Stimulated activated CD4-positive, alpha-beta T cell treated with anti-CD3 and anti-CD28 coated beads, Interleukin-15, amount 100 ng/mL, for 24 hours (primary cell): ENCODE measurements around the gene RPRD1B.
A peak's percentile ranks its signal among the peaks of the same experiment; 100 is the strongest.
"Not testable (repeated sequence)": the region's sequence is repeated elsewhere in the genome, so short reads cannot be mapped to it uniquely, and the experiment has no call there.

ENCODE experiments used
- DNase-seq: peaks from one replicate; pipeline ENCODE4 v3.0.0-alpha.2; 2020

Gene RPRD1B

GRCh38 chr20:38107916-38108315 is 74.4 kb downstream of the RPRD1B start:
- not testable (repeated sequence) for DNase-seq

DNA sequence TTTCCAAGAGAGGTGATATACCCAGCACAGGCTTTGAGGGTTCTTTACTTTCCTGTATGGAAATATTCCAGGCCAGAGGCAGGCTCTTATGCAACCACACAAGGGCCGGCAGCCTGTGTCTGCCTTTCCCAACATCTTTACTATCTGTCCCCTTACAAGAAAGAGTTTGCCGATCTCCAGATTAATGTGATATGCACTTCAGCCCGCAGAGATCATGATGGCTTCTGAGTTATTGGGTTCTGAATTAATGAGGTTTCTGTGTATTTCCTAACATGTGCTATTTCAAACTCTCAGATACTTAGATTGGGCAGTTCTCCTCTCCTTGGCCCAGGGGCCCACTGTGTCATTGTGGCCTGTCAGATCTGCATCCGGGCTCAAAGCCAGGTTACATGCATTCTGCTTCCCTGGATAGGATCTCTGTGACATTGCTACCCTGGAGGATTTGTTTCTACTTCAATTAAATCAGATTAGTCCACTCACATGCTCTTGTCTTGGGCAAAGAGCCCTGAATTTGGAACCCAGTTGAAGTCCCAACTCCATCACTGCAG is 75.0 kb downstream of the RPRD1B start:
- no peak for DNase-seq

DNA sequence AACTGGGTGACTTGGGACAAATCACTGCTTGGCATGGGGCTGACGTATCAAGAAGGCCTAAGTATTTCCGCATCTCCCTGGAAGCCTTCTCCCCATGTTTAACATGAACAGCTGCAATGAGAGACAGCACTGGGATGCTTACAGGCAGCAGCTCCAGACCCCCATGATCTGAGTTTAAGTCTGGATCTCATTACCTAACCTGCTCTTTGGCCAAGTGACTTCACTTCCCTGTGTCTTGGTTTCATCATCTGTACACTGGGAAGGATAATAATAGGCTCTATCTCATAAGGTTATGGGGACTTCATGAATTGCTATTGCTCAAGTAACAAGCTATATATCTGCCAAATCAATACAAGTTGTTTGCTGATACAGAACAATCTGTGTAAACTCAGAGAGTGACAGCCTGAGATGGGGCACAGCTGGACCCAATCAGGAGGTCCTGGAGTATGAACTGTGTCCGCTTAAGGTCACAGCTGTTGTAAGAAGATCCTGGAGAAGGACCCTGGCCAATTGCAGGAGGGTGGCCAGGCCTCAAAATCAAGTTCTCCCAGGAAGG is 75.5 kb downstream of the RPRD1B start:
- no peak for DNase-seq

- no peak for DNase-seq
Observed at GRCh38 chr20:38109591-38110524, 76.3 kb downstream of the RPRD1B start.

GRCh38 chr20:38110525-38111178 is 77.1 kb downstream of the RPRD1B start:
- DNase-seq, result no peak

- no peak for DNase-seq
Observed at GRCh38 chr20:38111366-38112232, 78.1 kb downstream of the RPRD1B start.

DNA sequence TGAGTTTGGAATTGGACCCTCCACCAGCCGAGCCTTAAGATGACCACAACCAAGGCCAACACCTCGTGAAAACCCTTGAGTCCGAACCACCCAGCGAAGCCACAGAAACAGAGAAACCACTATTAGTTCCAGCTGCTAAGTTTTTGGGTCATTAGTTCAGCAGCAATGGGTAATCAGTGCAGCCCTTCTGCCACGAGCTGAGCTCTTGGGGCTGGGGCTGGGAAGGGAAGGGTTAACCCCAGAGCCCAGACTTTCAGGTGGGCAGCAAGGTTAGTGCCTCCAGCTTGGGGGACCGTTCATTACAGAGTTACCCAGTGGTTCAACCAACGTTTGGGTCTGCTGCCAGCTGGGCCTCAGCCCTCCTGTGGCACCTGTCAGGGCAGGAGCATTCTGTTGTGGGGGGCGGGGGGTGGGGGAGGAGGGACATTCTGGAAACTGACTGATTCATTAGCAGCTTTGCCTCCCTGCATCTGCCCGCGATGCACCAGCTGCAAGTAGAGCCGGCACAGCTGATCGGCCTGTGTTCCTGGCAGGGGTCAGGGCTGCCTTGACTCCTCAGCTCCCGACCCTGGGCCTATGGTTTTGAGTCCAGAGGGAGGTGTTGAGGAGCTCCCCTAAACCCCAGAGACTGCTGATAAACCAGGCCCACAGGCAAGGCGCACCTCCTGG is 78.8 kb downstream of the RPRD1B start:
- DNase-seq, result no peak

DNA sequence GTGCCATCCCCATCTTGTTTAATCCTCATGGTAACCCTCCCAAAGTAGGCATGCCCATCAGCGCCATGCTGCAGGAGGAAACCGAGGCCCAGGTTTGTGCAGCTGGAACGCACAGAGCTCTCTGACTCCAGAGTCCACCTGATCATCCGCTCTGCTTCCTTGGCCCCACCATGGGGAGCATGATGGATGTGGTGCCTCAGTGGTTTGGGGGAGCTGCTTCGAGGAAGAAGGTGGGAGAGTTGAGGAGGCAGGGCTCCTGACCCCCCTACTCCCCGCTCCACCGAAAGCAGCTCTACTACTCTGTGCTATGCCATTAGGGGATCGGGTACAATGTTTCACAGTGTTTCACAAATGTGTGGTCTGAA is 79.4 kb downstream of the RPRD1B start:
- DNase-seq, result no peak

DNA sequence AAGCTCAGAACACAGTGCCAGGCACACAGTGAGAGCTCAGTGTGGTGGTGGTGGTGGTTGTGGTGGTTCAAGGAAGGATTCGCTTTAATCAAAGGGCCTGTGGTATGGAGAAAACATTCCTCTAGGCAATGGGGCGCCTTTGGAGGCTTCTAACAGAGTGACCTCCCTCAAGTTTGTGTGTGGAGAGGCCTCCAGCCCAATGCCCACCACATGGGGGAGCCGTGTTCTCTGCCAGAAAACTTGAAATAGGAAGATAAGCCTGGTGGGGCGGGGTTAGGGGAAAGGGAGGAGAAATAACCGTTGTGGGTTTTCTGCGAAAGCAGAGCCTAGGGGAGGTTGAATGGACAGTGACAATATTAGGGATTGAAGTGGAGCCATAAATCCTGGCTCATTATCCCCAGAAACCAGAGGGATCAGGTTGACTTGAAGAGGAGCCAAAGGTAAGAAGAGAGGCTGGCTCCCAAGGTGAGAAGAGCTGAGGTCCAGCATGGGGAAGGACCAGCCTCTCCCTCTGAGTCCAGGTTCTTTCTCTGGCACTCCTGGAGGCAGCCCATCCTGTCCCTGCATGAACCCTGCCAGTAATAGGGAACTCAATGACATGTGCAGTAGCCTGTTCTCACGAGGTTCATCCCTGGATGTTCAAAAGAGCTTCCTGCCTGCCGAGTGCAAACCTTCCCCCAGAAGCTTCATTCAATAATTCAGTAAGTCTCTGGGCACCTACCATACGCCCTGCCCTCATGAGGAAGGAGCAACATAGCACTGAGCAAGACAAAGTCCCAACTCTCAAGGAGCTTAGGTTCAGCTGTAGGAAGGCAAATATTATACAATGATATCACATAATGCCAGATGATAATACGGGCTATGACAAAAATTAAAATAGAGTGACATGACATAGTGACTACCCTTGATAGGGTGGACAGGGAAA is 80.1 kb downstream of the RPRD1B start:
- DNase-seq, result peak; percentile 22

DNA sequence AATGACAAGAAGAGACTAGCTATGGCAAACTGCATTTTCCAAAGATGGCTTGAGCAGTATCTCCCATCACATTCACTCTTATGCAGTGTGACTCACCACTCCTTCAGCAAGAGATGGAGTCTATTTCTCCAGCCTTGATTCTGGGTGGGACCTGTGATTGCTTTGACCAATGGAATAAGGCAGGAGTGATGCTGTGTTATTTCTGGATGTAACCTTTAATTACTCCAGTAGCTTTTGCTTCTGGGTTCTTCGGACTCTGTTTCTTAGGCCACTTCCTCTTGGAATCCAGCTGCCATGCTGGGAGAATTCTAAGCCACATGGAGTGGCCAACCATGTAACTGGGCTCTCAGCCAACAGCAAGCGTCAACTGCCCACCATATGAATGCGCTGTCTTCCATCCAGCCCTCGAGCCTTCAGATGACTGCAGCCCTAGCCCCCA is 80.8 kb downstream of the RPRD1B start:
- no peak for DNase-seq

- no peak for DNase-seq
Observed at GRCh38 chr20:38115205-38115604, 81.7 kb downstream of the RPRD1B start.

GRCh38 chr20:38115896-38116295 is 82.3 kb downstream of the RPRD1B start:
- no peak for DNase-seq

GRCh38 chr20:38116409-38117165 is 83.0 kb downstream of the RPRD1B start:
- DNase-seq, result no peak

DNA sequence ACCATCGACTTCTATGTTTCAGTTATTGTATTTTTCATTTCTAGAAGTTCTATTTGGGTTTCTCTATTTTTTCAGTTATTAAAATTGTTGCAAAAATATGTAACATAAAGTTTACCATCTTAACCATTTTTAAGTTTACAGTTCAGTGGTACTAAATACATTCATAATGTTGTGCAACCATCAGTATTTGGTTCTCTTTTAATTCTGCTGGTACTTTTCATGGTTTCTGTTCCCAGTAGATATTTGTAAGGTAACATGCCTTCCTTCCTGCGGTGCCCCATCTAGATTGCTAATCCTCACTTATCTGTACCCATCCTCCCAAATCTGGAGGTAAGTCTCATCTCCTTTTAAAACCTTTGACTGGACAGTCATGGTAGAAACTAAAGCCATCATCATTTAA is 83.7 kb downstream of the RPRD1B start:
- no peak for DNase-seq

DNA sequence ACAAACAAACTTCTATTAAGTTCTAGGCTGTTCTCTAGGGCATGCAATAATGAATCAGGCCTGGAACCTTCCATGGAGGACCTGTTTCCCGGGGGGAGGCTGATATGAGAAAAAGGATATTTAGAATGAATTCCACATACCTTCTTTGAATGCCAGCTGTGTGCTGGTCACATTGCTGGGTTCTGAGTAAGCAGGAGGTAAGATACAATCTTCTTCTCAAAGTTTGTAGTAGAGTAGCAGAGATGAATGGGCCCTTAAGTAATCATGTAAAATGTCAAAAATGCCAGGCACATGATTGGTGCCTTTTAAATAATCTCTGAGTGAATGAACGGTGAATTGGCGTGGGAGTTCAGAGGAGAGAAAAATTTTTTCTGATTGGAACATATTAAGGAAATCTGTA is 84.1 kb downstream of the RPRD1B start:
- no peak for DNase-seq

DNA sequence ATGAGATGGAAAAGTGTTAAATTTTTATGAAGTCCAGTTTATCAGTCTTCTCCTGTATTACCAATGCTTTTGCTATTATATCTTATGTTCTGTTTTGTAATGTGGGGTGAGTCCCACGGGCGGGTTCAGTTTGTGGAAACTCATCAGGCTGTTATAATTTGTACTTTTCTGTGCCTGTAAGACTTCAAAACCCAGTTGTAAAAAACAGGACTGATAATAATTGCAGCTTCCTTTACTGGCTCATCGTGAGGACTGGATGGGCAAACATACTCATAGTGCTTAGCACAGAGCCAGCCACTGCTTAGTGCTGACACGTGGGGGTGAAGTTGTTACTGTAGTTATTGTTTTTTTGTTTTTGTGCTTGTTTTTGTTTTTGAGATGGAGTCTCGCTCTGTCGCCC is 85.9 kb downstream of the RPRD1B start:
- DNase-seq, result no peak

DNA sequence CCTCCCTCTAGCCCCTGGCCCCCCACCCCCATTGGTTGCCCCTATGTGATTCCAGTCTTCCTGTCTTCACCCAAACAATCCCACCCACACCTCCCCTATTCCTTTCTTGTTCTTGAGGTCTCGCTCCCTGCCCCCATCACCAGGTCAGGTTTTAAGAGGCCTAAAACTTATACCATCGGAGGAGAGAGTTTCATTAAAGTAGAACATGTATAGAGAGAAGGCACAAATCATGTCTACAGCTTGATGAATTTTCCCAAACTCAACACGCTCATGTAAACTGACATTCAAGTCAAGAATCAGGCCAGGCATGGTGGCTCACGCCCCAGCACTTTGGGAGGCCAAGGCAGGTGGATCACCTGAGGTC is 87.1 kb downstream of the RPRD1B start:
- no peak for DNase-seq

DNA sequence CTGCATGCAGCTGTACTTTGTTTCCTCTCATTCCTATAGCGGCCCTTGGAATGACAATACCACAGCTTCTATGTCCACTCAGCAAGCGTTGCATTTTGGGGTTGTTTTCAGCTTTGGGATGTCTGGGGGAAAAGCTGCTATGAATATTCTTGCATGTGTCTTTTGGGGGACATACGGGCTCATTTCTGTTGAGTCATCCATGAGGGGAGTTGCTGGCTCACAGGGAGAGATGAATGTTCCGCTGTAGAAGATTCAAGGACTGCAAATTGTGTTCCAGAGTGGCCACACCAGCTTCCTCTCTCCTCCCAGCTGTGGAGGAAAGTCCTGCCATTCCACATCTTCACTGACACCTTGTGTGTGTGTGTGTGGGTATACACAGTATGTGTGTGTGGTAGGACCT is 88.2 kb downstream of the RPRD1B start:
- no peak for DNase-seq

DNA sequence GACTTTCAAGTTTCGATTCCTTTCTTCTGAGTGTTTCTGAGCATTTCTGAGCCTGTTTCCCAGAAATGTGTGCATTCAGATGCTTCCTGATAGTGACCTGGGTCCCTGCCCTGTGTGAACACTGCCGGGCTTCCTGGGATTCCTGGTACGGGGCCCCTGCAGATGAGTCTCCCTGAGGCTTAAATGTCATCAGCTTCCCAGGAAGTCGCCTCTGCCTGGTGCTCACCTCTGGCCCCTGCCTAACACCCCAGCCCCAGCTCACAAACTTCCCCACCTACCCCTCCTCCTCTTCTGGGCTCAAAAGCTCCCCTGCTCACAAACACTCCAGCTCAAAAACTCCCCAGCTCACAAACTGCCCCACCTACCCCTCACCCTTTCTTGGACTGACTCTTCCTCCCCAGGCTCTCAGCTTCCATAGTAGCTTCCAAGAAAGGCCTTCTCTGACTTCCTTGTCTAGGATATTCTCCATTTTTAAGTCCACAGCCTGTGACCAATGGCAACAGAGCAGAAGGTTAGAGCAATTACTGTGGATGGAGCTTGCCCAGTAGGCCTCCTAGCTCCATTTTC is 89.6 kb downstream of the RPRD1B start:
- no peak for DNase-seq
